ENCODE data around the gene PLA2G6. TPM values are rescaled to one million over a fixed set of nuclear protein-coding genes. Genes with fewer than 3 reads are reported as not detected.
A peak's percentile ranks its signal among the peaks of the same experiment; 100 is the strongest.

Gene PLA2G6
- total and polyA plus RNA-seq, 8 donors = 6.0 to 68.3 (median 25.8) TPM

GRCh38 chr22:38067761-38068360 lies 113.8 kb downstream of the PLA2G6 start:
- no peak for TF ChIP-seq CTCF (IDR thresholded peaks at IDR 0.05)
- TF ChIP-seq POLR2AphosphoS5 (IDR thresholded peaks at IDR 0.05) = no peak
- no peak for TF ChIP-seq EP300 (IDR thresholded peaks at IDR 0.05)
- no peak for TF ChIP-seq POLR2A (IDR thresholded peaks at IDR 0.05)
- H3K9me3 ChIP-seq = no peaks in the 10 kb centered on the region
- peaks cover 0 to 21% (median 7%) of the 10 kb centered on the region in 4 donors for H3K4me1 ChIP-seq
- peak overlapping the region in 1 of 5 donors; percentile 84 for H3K27ac ChIP-seq
- H3K27me3 ChIP-seq = no peaks in the 10 kb centered on the region
- intact Hi-C loops (cut with DNase I; ENCODE audit: low total_unique reads) = no loop called here
- no peak overlapping the region for H3K4me3 ChIP-seq
- WGBS, 5 donors = 85 to 97% (median 90%) methylated on average over 12 to 13 of the region's 13 CpGs
- no peak for DNase-seq
- peaks cover 39 to 100% (median 99%) of the 10 kb centered on the region in 4 donors for H3K36me3 ChIP-seq

- intact Hi-C loops (cut with DNase I; ENCODE audit: low total_unique reads) = no loop called here
- TF ChIP-seq POLR2AphosphoS5 (IDR thresholded peaks at IDR 0.05) = no peak
- TF ChIP-seq POLR2A (IDR thresholded peaks at IDR 0.05) = no peak
- TF ChIP-seq CTCF (IDR thresholded peaks at IDR 0.05) = no peak
- TF ChIP-seq EP300 (IDR thresholded peaks at IDR 0.05) = no peak
- WGBS, 5 donors = 75 to 90% (median 85%) methylated on average over 7 to 8 of the region's 8 CpGs
- Histone ChIP-seq H3K36me3 (peaks cover 36 to 99% (median 98%) of the 10 kb centered on the region in 4 donors), H3K4me3 (no peak overlapping the region), H3K4me1 (peaks cover 0 to 21% (median 7%) of the 10 kb centered on the region in 4 donors), H3K9me3 (no peaks in the 10 kb centered on the region), H3K27me3 (no peaks in the 10 kb centered on the region), H3K27ac (no peak overlapping the region)
- no peak for DNase-seq
Observed at GRCh38 chr22:38067028-38067415, 114.6 kb downstream of the PLA2G6 start.

GRCh38 chr22:38066381-38067027 lies 115.1 kb downstream of the PLA2G6 start:
- Histone ChIP-seq H3K4me3 (no peak overlapping the region), H3K27me3 (no peaks in the 10 kb centered on the region), H3K27ac (no peak overlapping the region), H3K36me3 (peaks cover 32 to 99% (median 97%) of the 10 kb centered on the region in 4 donors), H3K9me3 (no peaks in the 10 kb centered on the region), H3K4me1 (peaks cover 0 to 21% (median 7%) of the 10 kb centered on the region in 4 donors)
- intact Hi-C loops (cut with DNase I; ENCODE audit: low total_unique reads) = no loop called here
- WGBS, 5 donors = 78 to 89% (median 84%) methylated on average over 11 to 13 of the region's 13 CpGs
- DNase-seq = no peak
- TF ChIP-seq CTCF (IDR thresholded peaks at IDR 0.05) (no peak), POLR2A (IDR thresholded peaks at IDR 0.05) (no peak), POLR2AphosphoS5 (IDR thresholded peaks at IDR 0.05) (no peak), EP300 (IDR thresholded peaks at IDR 0.05) (no peak)

- Histone ChIP-seq H3K4me1 (peaks cover 0 to 21% (median 7%) of the 10 kb centered on the region in 4 donors), H3K27me3 (no peaks in the 10 kb centered on the region), H3K4me3 (no peak overlapping the region), H3K36me3 (peaks cover 30 to 99% (median 97%) of the 10 kb centered on the region in 4 donors), H3K9me3 (no peaks in the 10 kb centered on the region), H3K27ac (no peak overlapping the region)
- TF ChIP-seq POLR2AphosphoS5 (IDR thresholded peaks at IDR 0.05) (no peak), POLR2A (IDR thresholded peaks at IDR 0.05) (no peak), CTCF (IDR thresholded peaks at IDR 0.05) (no peak), EP300 (IDR thresholded peaks at IDR 0.05) (no peak)
- intact Hi-C loops (cut with DNase I; ENCODE audit: low total_unique reads) = no loop called here
- no peak for DNase-seq
- 95 to 98% (median 95%) methylated on average over 8 of the region's 8 CpGs for WGBS, 5 donors
Observed at GRCh38 chr22:38065539-38065938, 116.1 kb downstream of the PLA2G6 start.

All from stomach (tissue), 9 donors.